A549 (cell line): ENCODE data around the gene MAPK8IP3. TPM values are rescaled to one million over a fixed set of nuclear protein-coding genes. Genes with fewer than 3 reads are reported as not detected.

Experiments used
- ATAC-seq, 2 experiments: fragments of 200-7000 bp in 1 of 2; fragments of >200 bp in 1 of 2; cut with Nextera tagmentation in 1 of 2; cut with Tn5 transposase in 1 of 2; 3 replicates each; pipeline versions ENCODE4 v1.8.0 to v1.9.1; 2018 to 2020; ENCODE audit warnings: mild to moderate bottlenecking in 1 of 2, moderate library complexity in 1 of 2
- CTCF ChIA-PET: fragments of 300-600 bp; sonication (Branson Sonifier 250); formaldehyde crosslinking; extraction: SDS; loops from one replicate; lab custom pipeline; 2021; ENCODE audit warnings: antibody characterized with exemption, inconsistent platforms; lab: Yijun Ruan, JAX
- POLR2A ChIA-PET: fragments of 350-600 bp; formaldehyde crosslinking; extraction: SDS; loops from one replicate; lab custom pipeline; 2021; ENCODE audit warnings: antibody characterized with exemption, inconsistent platforms; lab: Yijun Ruan, JAX
- DNase-seq, 2 experiments: peaks; one replicate each; pipeline versions ENCODE4 v3.0.0 to v3.0.0-alpha.2; 2011 to 2016; ENCODE audit warnings: low read depth in 1 of 2, low spot score in 1 of 2
- FAIRE-seq: peaks from 2 replicates; lab custom pipeline; 2011; peaks lifted over from hg19 to GRCh38; lab: Jason Lieb, UNC
- H3K27ac ChIP-seq, 2 experiments: fragments of >200 bp; sonication (Bioruptor Twin); formaldehyde crosslinking; 3 replicates each; pipeline ENCODE4 v1.5.1; 2016 to 2017
- H3K4me1 ChIP-seq: fragments of >200 bp; sonication (Bioruptor Twin); formaldehyde crosslinking; 3 replicates; pipeline ENCODE4 v1.6.1; 2016
- H3K4me2 ChIP-seq: fragments of >200 bp; sonication (Bioruptor Twin); formaldehyde crosslinking; 3 replicates; pipeline ENCODE4 v1.6.1; 2016
- H3K4me3 ChIP-seq: fragments of >200 bp; sonication (Bioruptor Twin); formaldehyde crosslinking; 3 replicates; pipeline ENCODE4 v1.5.1; 2016
- H3K9me3 ChIP-seq: fragments of >200 bp; sonication (Bioruptor Twin); formaldehyde crosslinking; 3 replicates; pipeline ENCODE4 v1.6.1; 2016
- CBX2 ChIP-seq: fragments of 200-600 bp; sonication (generic); IDR thresholded peaks from 2 replicates; pipeline ENCODE4 v1.6.1; 2016; ENCODE audit warnings: low read depth, mild to moderate bottlenecking, borderline replicate concordance
- EP300 ChIP-seq, 2 experiments: fragments of >200 bp; sonication (Bioruptor Twin); formaldehyde crosslinking; IDR thresholded peaks; 2 replicates in 1 of 2; 3 replicates in 1 of 2; pipeline ENCODE4 v1.6.1; 2016 to 2017
- FOSL2 ChIP-seq, 2 experiments: fragments of 450-650 bp in 1 of 2; fragments of >200 bp in 1 of 2; sonication (Bioruptor Twin) in 1 of 2; formaldehyde crosslinking; IDR thresholded peaks; 2 replicates each; pipeline versions ENCODE4 v1.5.0 to v1.6.1; 2016 to 2020; ENCODE audit warnings: mild to moderate bottlenecking in 1 of 2, moderate library complexity in 1 of 2
- HOXA7 ChIP-seq: fragments of 250-450 bp; sonication (Bioruptor Pico); IDR thresholded peaks from 2 replicates; pipeline ENCODE4 v1.5.0; 2020; ENCODE audit warnings: mild to moderate bottlenecking, moderate library complexity
- HOXB13 ChIP-seq: fragments of 250-450 bp; sonication (Bioruptor Pico); IDR thresholded peaks from 2 replicates; pipeline ENCODE4 v1.5.0; 2020; ENCODE audit warnings: low read depth, mild to moderate bottlenecking, moderate library complexity
- HOXB5 ChIP-seq: fragments of 250-450 bp; sonication (Bioruptor Pico); IDR thresholded peaks from 2 replicates; pipeline ENCODE4 v1.5.0; 2020; ENCODE audit warnings: mild to moderate bottlenecking, moderate library complexity
- MAZ ChIP-seq: fragments of 150-350 bp; IDR thresholded peaks from 2 replicates; pipeline ENCODE4 v1.6.1; 2014; ENCODE audit warnings: antibody characterized with exemption, low read depth, low read length, borderline replicate concordance
- MYC ChIP-seq: IDR thresholded peaks from 2 replicates; pipeline ENCODE4 v1.6.1; 2012; ENCODE audit warnings: mild to moderate bottlenecking, inconsistent platforms, low read length, improper control_type of control experiment, borderline replicate concordance
- RAD21 ChIP-seq, 2 experiments: fragments of >200 bp in 1 of 2; sonication (Bioruptor Twin) in 1 of 2; formaldehyde crosslinking in 1 of 2; IDR thresholded peaks in 1 of 2; conservative IDR thresholded peaks in 1 of 2; 2 replicates in 1 of 2; 3 replicates in 1 of 2; pipeline ENCODE4 v1.6.1; 2012 to 2018; ENCODE audit warnings: inconsistent platforms in 1 of 2
- RFX5 ChIP-seq: fragments of 450-650 bp; IDR thresholded peaks from 2 replicates; pipeline ENCODE4 v1.7.1; 2014; ENCODE audit warnings: antibody characterized with exemption, mild to moderate bottlenecking, moderate library complexity
- SMC3 ChIP-seq: fragments of >200 bp; sonication (Bioruptor Twin); formaldehyde crosslinking; IDR thresholded peaks from 3 replicates; pipeline ENCODE4 v1.6.1; 2018; ENCODE audit warnings: inconsistent platforms
- SREBF2 ChIP-seq: fragments of 450-650 bp; IDR thresholded peaks from 2 replicates; pipeline ENCODE4 v1.6.1; 2014; ENCODE audit warnings: mild to moderate bottlenecking, moderate library complexity
- TP53 ChIP-seq: fragments of 250-450 bp; sonication (Bioruptor Pico); IDR thresholded peaks from 2 replicates; pipeline ENCODE4 v1.5.0; 2021; ENCODE audit warnings: mild to moderate bottlenecking, moderate library complexity
- ZFP36 ChIP-seq: fragments of 450-650 bp; IDR thresholded peaks from 2 replicates; pipeline ENCODE4 v1.6.1; 2014; ENCODE audit warnings: borderline replicate concordance; ENCODE audit not compliant: partially characterized antibody
- WGBS: methylation state at CpG from one replicate; pipeline ENCODE4 v1.1.6; 2017; ENCODE audit errors: missing lambda C conversion rate; 5-methylcytosine and 5-hydroxymethylcytosine counted together
- polyA plus RNA-seq, 4 experiments: library from polyadenylated mRNA; depleted of rRNA in 3 of 4; stranded (reverse); fragments of >200 nt; fragmentation: RNase III in 1 of 4; extraction: RNeasy Plus Mini Kit Qiagen cat#74134 plus additional on column Dnase treatment in 1 of 4; gene quantifications; 2 replicates in 3 of 4; 3 replicates in 1 of 4; pipeline ENCODE4 v1.2.3, GENCODE V29; 2011 to 2017
- TF ChIP-seq, protein P1 (sequence below): IDR thresholded peaks from 2 replicates; pipeline ENCODE4 v1.6.1; 2012; ENCODE audit warnings: low read depth, borderline replicate concordance
- TF ChIP-seq, protein P2 (sequence below): fragments of 250-450 bp; sonication (Bioruptor Pico); IDR thresholded peaks from 2 replicates; pipeline ENCODE4 v1.5.0; 2021; ENCODE audit warnings: mild to moderate bottlenecking, moderate library complexity, borderline replicate concordance
- TF ChIP-seq, protein P3 (sequence below): fragments of 250-450 bp; sonication (Bioruptor Pico); IDR thresholded peaks from 2 replicates; pipeline ENCODE4 v1.5.0; 2020; ENCODE audit warnings: low read depth, mild to moderate bottlenecking, moderate library complexity

Gene MAPK8IP3
- polyA plus RNA-seq, 2 of the 4 experiments (the other 2 are of a cell fraction) = 12.0 to 53.3 TPM

DNA sequence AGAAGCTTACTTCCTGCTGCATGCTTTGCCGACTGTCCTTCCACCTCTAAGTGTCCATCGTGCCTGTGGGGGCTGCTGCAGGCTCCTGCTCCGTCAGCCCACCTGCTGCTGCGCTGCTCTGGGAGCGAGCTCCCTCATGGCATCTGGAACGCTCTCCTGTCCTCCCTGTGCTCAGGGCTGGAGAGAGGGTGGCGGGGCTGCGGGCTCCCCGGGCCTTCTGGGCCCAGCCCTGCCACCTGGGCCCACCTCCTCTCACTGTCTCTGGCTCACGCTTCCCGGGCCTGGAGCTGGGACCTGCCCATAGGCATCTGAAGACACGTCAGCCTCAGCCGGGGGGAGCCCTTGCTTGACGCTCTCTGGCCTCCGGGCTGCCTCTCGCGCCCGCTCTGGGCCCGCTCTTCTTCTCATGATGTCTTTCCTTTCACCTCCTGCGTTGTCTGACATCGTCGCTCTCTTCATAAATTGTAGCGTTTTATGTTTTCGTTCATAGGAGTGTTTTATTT is 38.4 kb downstream of the MAPK8IP3 start:
- DNase-seq (no peak), FAIRE-seq (no peak), ATAC-seq (no peak)
- WGBS = 93% methylated on average over 21 of the region's 24 CpGs
- no peak overlapping the region for H3K4me2 ChIP-seq
- ChIA-PET CTCF (interaction anchor here (1.5 to 2.8 kb wide), 4 partner anchors 14 to 38 kb away, joined by 5 to 13 read pairs (median 7); partner anchors contain the start of gene MAPK8IP3), POLR2A (no interaction called here)
- no peak overlapping the region for H3K27ac ChIP-seq
- H3K4me3 ChIP-seq = no peak overlapping the region
- H3K9me3 ChIP-seq = no peaks in the 10 kb centered on the region; the same call in 2 of the 3 replicates
- H3K4me1 ChIP-seq = peaks cover 22% of the 10 kb centered on the region
- no peak for TF ChIP-seq TP53 (CRISPR knock-in tag)
- TF ChIP-seq, protein P1, sequence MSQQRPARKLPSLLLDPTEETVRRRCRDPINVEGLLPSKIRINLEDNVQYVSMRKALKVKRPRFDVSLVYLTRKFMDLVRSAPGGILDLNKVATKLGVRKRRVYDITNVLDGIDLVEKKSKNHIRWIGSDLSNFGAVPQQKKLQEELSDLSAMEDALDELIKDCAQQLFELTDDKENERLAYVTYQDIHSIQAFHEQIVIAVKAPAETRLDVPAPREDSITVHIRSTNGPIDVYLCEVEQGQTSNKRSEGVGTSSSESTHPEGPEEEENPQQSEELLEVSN = no peak

DNA sequence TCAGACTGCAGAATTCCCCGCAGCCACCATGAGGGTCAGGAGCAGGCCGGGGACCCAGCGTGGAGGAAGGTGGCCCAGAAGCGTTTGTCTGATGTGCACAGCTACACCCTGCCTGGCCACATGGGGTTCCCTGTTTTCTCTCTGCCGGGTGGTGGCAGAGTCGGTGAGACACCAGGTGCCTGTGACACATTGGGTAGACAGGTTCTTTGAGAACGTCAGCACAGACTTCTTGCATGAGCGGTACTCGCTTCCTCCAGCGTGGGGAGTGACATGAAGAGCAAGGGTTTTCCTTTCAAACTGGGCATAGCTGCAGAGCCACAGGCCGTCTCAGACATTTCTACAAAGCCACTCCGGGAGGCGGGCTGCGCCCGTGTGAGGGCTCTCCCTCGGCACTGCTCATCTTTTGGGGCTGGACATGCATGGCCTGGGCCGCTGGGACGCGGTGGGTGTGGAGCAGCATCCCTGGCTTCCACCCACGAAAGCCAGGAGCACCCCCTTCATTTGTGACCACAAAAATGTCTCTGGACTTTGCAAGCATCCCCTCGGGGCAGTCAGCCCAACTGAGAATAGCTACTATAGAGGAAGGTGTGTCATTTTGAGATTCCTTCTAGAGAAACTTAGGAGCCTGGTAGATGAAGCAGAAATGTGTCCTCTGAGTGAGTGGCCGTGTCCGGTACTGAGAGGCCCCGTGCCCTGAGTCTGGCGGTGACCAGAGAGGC is 39.3 kb downstream of the MAPK8IP3 start:
- FAIRE-seq = no peak
- Histone ChIP-seq H3K27ac (peak overlapping the region; percentile 72 to 78; a peak in 5 of 6 replicates), H3K9me3 (no peaks in the 10 kb centered on the region), H3K4me2 (peak overlapping the region; percentile 65), H3K4me3 (no peak overlapping the region)
- POLR2A ChIA-PET = interaction anchor here (0.5 to 1.8 kb wide), 7 partner anchors 10 to 54 kb away, joined by 3 to 19 read pairs (median 4); partner anchors contain the start of genes EME2, MAPK8IP3 and MRPS34
- WGBS = 75% methylated on average over 22 of the region's 25 CpGs
- no peak for ATAC-seq
- TF ChIP-seq, protein P2, sequence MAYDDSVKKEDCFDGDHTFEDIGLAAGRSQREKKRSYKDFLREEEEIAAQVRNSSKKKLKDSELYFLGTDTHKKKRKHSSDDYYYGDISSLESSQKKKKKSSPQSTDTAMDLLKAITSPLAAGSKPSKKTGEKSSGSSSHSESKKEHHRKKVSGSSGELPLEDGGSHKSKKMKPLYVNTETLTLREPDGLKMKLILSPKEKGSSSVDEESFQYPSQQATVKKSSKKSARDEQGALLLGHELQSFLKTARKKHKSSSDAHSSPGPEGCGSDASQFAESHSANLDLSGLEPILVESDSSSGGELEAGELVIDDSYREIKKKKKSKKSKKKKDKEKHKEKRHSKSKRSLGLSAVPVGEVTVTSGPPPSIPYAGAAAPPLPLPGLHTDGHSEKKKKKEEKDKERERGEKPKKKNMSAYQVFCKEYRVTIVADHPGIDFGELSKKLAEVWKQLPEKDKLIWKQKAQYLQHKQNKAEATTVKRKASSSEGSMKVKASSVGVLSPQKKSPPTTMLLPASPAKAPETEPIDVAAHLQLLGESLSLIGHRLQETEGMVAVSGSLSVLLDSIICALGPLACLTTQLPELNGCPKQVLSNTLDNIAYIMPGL (CRISPR knock-in tag) = no peak
- TF ChIP-seq, protein P3, sequence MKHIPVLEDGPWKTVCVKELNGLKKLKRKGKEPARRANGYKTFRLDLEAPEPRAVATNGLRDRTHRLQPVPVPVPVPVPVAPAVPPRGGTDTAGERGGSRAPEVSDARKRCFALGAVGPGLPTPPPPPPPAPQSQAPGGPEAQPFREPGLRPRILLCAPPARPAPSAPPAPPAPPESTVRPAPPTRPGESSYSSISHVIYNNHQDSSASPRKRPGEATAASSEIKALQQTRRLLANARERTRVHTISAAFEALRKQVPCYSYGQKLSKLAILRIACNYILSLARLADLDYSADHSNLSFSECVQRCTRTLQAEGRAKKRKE = no peak
- TF ChIP-seq SREBF2 (no peak), FOSL2 (IDR thresholded peaks at IDR 0.05) (no peak), FOSL2 (CRISPR knock-in tag; IDR thresholded peaks at IDR 0.05) (no peak), SMC3 (no peak), HOXB5 (no peak), RFX5 (no peak), EP300 (IDR thresholded peaks at IDR 0.05) (no peak), ZFP36 (no peak), HOXB13 (CRISPR knock-in tag) (no peak), MAZ (no peak), HOXA7 (CRISPR knock-in tag) (no peak), MYC (no peak), RAD21 (conservative IDR thresholded peaks at IDR 0.05 in 1 of 2, IDR thresholded peaks at IDR 0.05 in 1 of 2) (no peak), CBX2 (no peak)
- TF ChIP-seq, all 56 proteins: peak for 0
- DNase-seq = no peak
- H3K4me1 ChIP-seq = peaks cover 22% of the 10 kb centered on the region
- CTCF ChIA-PET = interaction anchor here (0.8 to 4.0 kb wide), 15 partner anchors 13 to 401 kb away, joined by 3 to 13 read pairs (median 4); partner anchors contain the start of genes EME2, MAPK8IP3 and MRPS34
